Activated naive CD8-positive, alpha-beta T cell (primary cell): Measurements from ENCODE around the gene RNH1.

ENCODE experiments used
- H3K27ac Mint-ChIP-seq: one replicate; pipeline ENCODE4 v1.8.0; 2021; ENCODE audit warnings: mixed read lengths
- H3K27me3 Mint-ChIP-seq: one replicate; pipeline ENCODE4 v1.8.0; 2021; ENCODE audit warnings: mixed read lengths
- H3K36me3 Mint-ChIP-seq: one replicate; pipeline ENCODE4 v1.8.0; 2021; ENCODE audit warnings: mixed read lengths
- H3K4me1 Mint-ChIP-seq: one replicate; pipeline ENCODE4 v1.8.0; 2021; ENCODE audit warnings: low read depth, mixed read lengths
- H3K4me3 Mint-ChIP-seq: one replicate; pipeline ENCODE4 v1.8.0; 2021; ENCODE audit warnings: mild to moderate bottlenecking, mixed read lengths
- H3K9me3 Mint-ChIP-seq: one replicate; pipeline ENCODE4 v1.8.0; 2021; ENCODE audit warnings: low read depth, mixed read lengths

Gene RNH1

GRCh38 chr11:499201-500076 is 7.6 kb downstream of the RNH1 start:
- peaks cover 10% of the 10 kb centered on the region for H3K36me3 Mint-ChIP-seq
- H3K9me3 Mint-ChIP-seq: no peaks in the 10 kb centered on the region
- H3K27me3 Mint-ChIP-seq: no peaks in the 10 kb centered on the region
- H3K27ac Mint-ChIP-seq: no peak overlapping the region
- H3K4me1 Mint-ChIP-seq: peaks cover 9% of the 10 kb centered on the region
- H3K4me3 Mint-ChIP-seq: no peak overlapping the region

- H3K9me3 Mint-ChIP-seq: no peaks in the 10 kb centered on the region
- H3K36me3 Mint-ChIP-seq: peaks cover 10% of the 10 kb centered on the region
- no peak overlapping the region for H3K4me3 Mint-ChIP-seq
- no peaks in the 10 kb centered on the region for H3K27me3 Mint-ChIP-seq
- H3K27ac Mint-ChIP-seq: peak overlapping the region; percentile 64
- peaks cover 6% of the 10 kb centered on the region for H3K4me1 Mint-ChIP-seq
Observed at GRCh38 chr11:498297-499181, 8.5 kb downstream of the RNH1 start.

GRCh38 chr11:497565-498296 is 9.3 kb downstream of the RNH1 start:
- no peak overlapping the region for H3K4me3 Mint-ChIP-seq
- H3K4me1 Mint-ChIP-seq: peaks cover 2% of the 10 kb centered on the region
- no peaks in the 10 kb centered on the region for H3K9me3 Mint-ChIP-seq
- peaks cover 10% of the 10 kb centered on the region for H3K36me3 Mint-ChIP-seq
- H3K27ac Mint-ChIP-seq: peak overlapping the region; percentile 89
- no peaks in the 10 kb centered on the region for H3K27me3 Mint-ChIP-seq

GRCh38 chr11:496834-497564 is 10.0 kb downstream of the RNH1 start:
- H3K9me3 Mint-ChIP-seq: no peaks in the 10 kb centered on the region
- peak overlapping the region; percentile 17 for H3K4me3 Mint-ChIP-seq
- peaks cover 2% of the 10 kb centered on the region for H3K4me1 Mint-ChIP-seq
- H3K27ac Mint-ChIP-seq: peak overlapping the region; percentile 89
- H3K27me3 Mint-ChIP-seq: no peaks in the 10 kb centered on the region
- peaks cover 10% of the 10 kb centered on the region for H3K36me3 Mint-ChIP-seq

- Mint-ChIP-seq H3K36me3 (peaks cover 10% of the 10 kb centered on the region), H3K9me3 (no peaks in the 10 kb centered on the region), H3K4me1 (peaks cover 2% of the 10 kb centered on the region), H3K4me3 (no peak overlapping the region), H3K27ac (no peak overlapping the region), H3K27me3 (no peaks in the 10 kb centered on the region)
Observed at GRCh38 chr11:495537-495931, 11.5 kb downstream of the RNH1 start.

GRCh38 chr11:494761-495536 is 12.1 kb downstream of the RNH1 start:
- H3K4me3 Mint-ChIP-seq: no peak overlapping the region
- peaks cover 10% of the 10 kb centered on the region for H3K36me3 Mint-ChIP-seq
- H3K27me3 Mint-ChIP-seq: no peaks in the 10 kb centered on the region
- peak overlapping the region; percentile 22 for H3K27ac Mint-ChIP-seq
- no peaks in the 10 kb centered on the region for H3K9me3 Mint-ChIP-seq
- H3K4me1 Mint-ChIP-seq: peaks cover 2% of the 10 kb centered on the region

GRCh38 chr11:492427-493226 is 14.4 kb downstream of the RNH1 start:
- H3K36me3 Mint-ChIP-seq: peaks cover 10% of the 10 kb centered on the region
- no peaks in the 10 kb centered on the region for H3K9me3 Mint-ChIP-seq
- H3K27ac Mint-ChIP-seq: no peak overlapping the region
- H3K4me1 Mint-ChIP-seq: peaks cover 2% of the 10 kb centered on the region
- no peaks in the 10 kb centered on the region for H3K27me3 Mint-ChIP-seq
- no peak overlapping the region for H3K4me3 Mint-ChIP-seq

- no peak overlapping the region for H3K27ac Mint-ChIP-seq
- H3K4me1 Mint-ChIP-seq: no peaks in the 10 kb centered on the region
- no peaks in the 10 kb centered on the region for H3K9me3 Mint-ChIP-seq
- no peaks in the 10 kb centered on the region for H3K27me3 Mint-ChIP-seq
- no peak overlapping the region for H3K4me3 Mint-ChIP-seq
- H3K36me3 Mint-ChIP-seq: peaks cover 3% of the 10 kb centered on the region
Observed at GRCh38 chr11:491358-491757, 15.7 kb downstream of the RNH1 start.

GRCh38 chr11:490930-491260 is 16.1 kb downstream of the RNH1 start:
- Mint-ChIP-seq H3K9me3 (no peaks in the 10 kb centered on the region), H3K4me3 (no peak overlapping the region), H3K4me1 (no peaks in the 10 kb centered on the region), H3K27me3 (no peaks in the 10 kb centered on the region), H3K27ac (no peak overlapping the region), H3K36me3 (peaks cover 2% of the 10 kb centered on the region)

- Mint-ChIP-seq H3K27me3 (no peaks in the 10 kb centered on the region), H3K4me3 (no peak overlapping the region), H3K36me3 (no peaks in the 10 kb centered on the region), H3K9me3 (no peaks in the 10 kb centered on the region), H3K27ac (no peak overlapping the region), H3K4me1 (no peaks in the 10 kb centered on the region)
Observed at GRCh38 chr11:490186-490929, 16.7 kb downstream of the RNH1 start.

GRCh38 chr11:489610-490185 is 17.3 kb downstream of the RNH1 start:
- no peak overlapping the region for H3K4me3 Mint-ChIP-seq
- H3K27me3 Mint-ChIP-seq: no peaks in the 10 kb centered on the region
- no peaks in the 10 kb centered on the region for H3K4me1 Mint-ChIP-seq
- no peak overlapping the region for H3K27ac Mint-ChIP-seq
- no peaks in the 10 kb centered on the region for H3K9me3 Mint-ChIP-seq
- H3K36me3 Mint-ChIP-seq: no peaks in the 10 kb centered on the region

- no peak overlapping the region for H3K27ac Mint-ChIP-seq
- no peaks in the 10 kb centered on the region for H3K9me3 Mint-ChIP-seq
- H3K27me3 Mint-ChIP-seq: no peaks in the 10 kb centered on the region
- no peaks in the 10 kb centered on the region for H3K36me3 Mint-ChIP-seq
- no peaks in the 10 kb centered on the region for H3K4me1 Mint-ChIP-seq
- no peak overlapping the region for H3K4me3 Mint-ChIP-seq
Observed at GRCh38 chr11:488992-489391, 18.1 kb downstream of the RNH1 start.
